ENCODE data around the gene PPP1R10. TPM values are rescaled to one million over a fixed set of nuclear protein-coding genes. Genes with fewer than 3 reads are reported as not detected.
A peak's percentile ranks its signal among the peaks of the same experiment; 100 is the strongest.

The PPP1R10 gene
- total RNA-seq, 1 donor from 2014 or later, result 29.6 TPM

- intact Hi-C loops (cut with DNase I), result no loop called here
- DNase-seq, result no peak
- no peak for ATAC-seq (ENCODE audit: poor library complexity)
Measured at GRCh38 chr6:30603961-30604360, 13.1 kb downstream of the PPP1R10 start.

- no peak for DNase-seq
- ATAC-seq (ENCODE audit: poor library complexity), result no peak
- intact Hi-C loops (cut with DNase I), result no loop called here
Measured at GRCh38 chr6:30601815-30602641, 15.0 kb downstream of the PPP1R10 start.

- DNase-seq, result no peak
- no peak for ATAC-seq (ENCODE audit: poor library complexity)
- intact Hi-C loops (cut with DNase I), result no loop called here
Measured at GRCh38 chr6:30601436-30601814, 15.6 kb downstream of the PPP1R10 start.

- intact Hi-C loops (cut with DNase I), result no loop called here
- DNase-seq (peak; percentile 56), ATAC-seq (ENCODE audit: poor library complexity) (peak; percentile 13)
Measured at GRCh38 chr6:30600451-30600961, 16.5 kb downstream of the PPP1R10 start.

GRCh38 chr6:30599625-30600324, 17.3 kb downstream of the PPP1R10 start:
- intact Hi-C loops (cut with DNase I), result loop anchor here (5.0 kb wide), 1 partner anchor 117 kb away; no protein-coding TSS in a partner anchor
- ATAC-seq (ENCODE audit: poor library complexity) (no peak), DNase-seq (no peak)

GRCh38 chr6:30598912-30599624, 18.0 kb downstream of the PPP1R10 start:
- DNase-seq (no peak), ATAC-seq (ENCODE audit: poor library complexity) (no peak)
- intact Hi-C loops (cut with DNase I), result loop anchor here (5.0 kb wide), 1 partner anchor 117 kb away; no protein-coding TSS in a partner anchor

- peak; percentile 74 for ATAC-seq (ENCODE audit: poor library complexity)
- intact Hi-C loops (cut with DNase I), result loop anchor here (5.0 kb wide), 1 partner anchor 115 kb away; no protein-coding TSS in a partner anchor
- DNase-seq, result peak; percentile 63
Measured at GRCh38 chr6:30597315-30598144, 19.5 kb downstream of the PPP1R10 start.

- intact Hi-C loops (cut with DNase I), result no loop called here
- DNase-seq (no peak), ATAC-seq (ENCODE audit: poor library complexity) (no peak)
Measured at GRCh38 chr6:30592287-30592686, 24.8 kb downstream of the PPP1R10 start.

- DNase-seq (no peak), ATAC-seq (ENCODE audit: poor library complexity) (no peak)
- intact Hi-C loops (cut with DNase I), result no loop called here
Measured at GRCh38 chr6:30591008-30591407, 26.0 kb downstream of the PPP1R10 start.

- ATAC-seq (ENCODE audit: poor library complexity) (no peak), DNase-seq (no peak)
- intact Hi-C loops (cut with DNase I), result no loop called here
Measured at GRCh38 chr6:30590509-30590908, 26.5 kb downstream of the PPP1R10 start.

GRCh38 chr6:30589754-30590358, 27.2 kb downstream of the PPP1R10 start:
- intact Hi-C loops (cut with DNase I), result no loop called here
- ATAC-seq (ENCODE audit: poor library complexity), result no peak
- no peak for DNase-seq

GRCh38 chr6:30583921-30584320, 33.1 kb downstream of the PPP1R10 start:
- intact Hi-C loops (cut with DNase I), result no loop called here
- ATAC-seq (ENCODE audit: poor library complexity) (no peak), DNase-seq (no peak)

- intact Hi-C loops (cut with DNase I), result no loop called here
- DNase-seq (no peak), ATAC-seq (ENCODE audit: poor library complexity) (no peak)
Measured at GRCh38 chr6:30578051-30578450, 39.0 kb downstream of the PPP1R10 start.

GRCh38 chr6:30573113-30573512, 43.9 kb downstream of the PPP1R10 start:
- ATAC-seq (ENCODE audit: poor library complexity), result no peak
- intact Hi-C loops (cut with DNase I), result no loop called here
- no peak for DNase-seq

- DNase-seq (no peak), ATAC-seq (ENCODE audit: poor library complexity) (no peak)
- intact Hi-C loops (cut with DNase I), result no loop called here
Measured at GRCh38 chr6:30572148-30572547, 44.9 kb downstream of the PPP1R10 start.

GRCh38 chr6:30571762-30572082, 45.3 kb downstream of the PPP1R10 start:
- DNase-seq (no peak), ATAC-seq (ENCODE audit: poor library complexity) (no peak)
- intact Hi-C loops (cut with DNase I), result no loop called here

- ATAC-seq (ENCODE audit: poor library complexity), result peak; percentile 99
- intact Hi-C loops (cut with DNase I), result no loop called here
- peak; percentile 99 for DNase-seq
Measured at GRCh38 chr6:30571075-30571761, 45.8 kb downstream of the PPP1R10 start, which contains the start of gene ABCF1. Gene ABCF1, plus strand, starts transcription at chr6:30571442. Its CDS starts 46 bp downstream, at chr6:30571488.

- DNase-seq (no peak), ATAC-seq (ENCODE audit: poor library complexity) (peak; percentile 19)
- intact Hi-C loops (cut with DNase I), result no loop called here
Measured at GRCh38 chr6:30570740-30571074, 46.3 kb downstream of the PPP1R10 start.
